GM20000 (cell line): ENCODE results near the gene CR1.
"Not testable (repeated sequence)": the region's sequence is repeated elsewhere in the genome, so short reads cannot be mapped to it uniquely, and the experiment has no call there.

ENCODE experiments used
- DNase-seq: peaks from one replicate; pipeline ENCODE4 v3.0.0; 2012; ENCODE audit warnings: low spot score
- CTCF ChIP-seq: IDR thresholded peaks from 2 replicates; pipeline ENCODE4 v1.5.1; 2012; ENCODE audit warnings: mild to moderate bottlenecking, control low read depth; ENCODE audit errors: extremely low read depth, missing control alignments

CR1 gene

GRCh38 chr1:207670192-207670591 lies 174.2 kb downstream of the CR1 start:
- DNase-seq, result peak; percentile 44
- TF ChIP-seq CTCF, result no peak

- TF ChIP-seq CTCF, result no peak
- DNase-seq, result no peak
These were observed 175.0 kb downstream of the CR1 start for GRCh38 chr1:207670997-207671396.

GRCh38 chr1:207672522-207673130 lies 176.7 kb downstream of the CR1 start:
- DNase-seq, result peak; percentile 56

GRCh38 chr1:207673399-207673798 lies 177.4 kb downstream of the CR1 start:
- TF ChIP-seq CTCF, result no peak
- no peak for DNase-seq

More at GRCh38 chr1:207672522-207673130, 176.7 kb downstream of the CR1 start:
- peak; percentile 67 for TF ChIP-seq CTCF

- TF ChIP-seq CTCF, result no peak
- no peak for DNase-seq
These were observed 180.2 kb downstream of the CR1 start for GRCh38 chr1:207676153-207676552.

GRCh38 chr1:207680590-207681388 lies 184.8 kb downstream of the CR1 start:
- DNase-seq, result not testable (repeated sequence)

GRCh38 chr1:207682872-207683434 lies 187.0 kb downstream of the CR1 start:
- not testable (repeated sequence) for DNase-seq

- DNase-seq, result not testable (repeated sequence)
These were observed 194.6 kb downstream of the CR1 start for GRCh38 chr1:207690551-207690950.

- TF ChIP-seq CTCF, result no peak
- no peak for DNase-seq
These were observed 195.1 kb downstream of the CR1 start for GRCh38 chr1:207691010-207691409.
